Measurements from ENCODE around the gene TCTA. TPM values are rescaled to one million over a fixed set of nuclear protein-coding genes. Genes with fewer than 3 reads are reported as not detected.
A peak's percentile ranks its signal among the peaks of the same experiment; 100 is the strongest.

Gene TCTA
- polyA plus RNA-seq, 3 donors = 22.4 to 35.5 (median 26.7) TPM

DNA sequence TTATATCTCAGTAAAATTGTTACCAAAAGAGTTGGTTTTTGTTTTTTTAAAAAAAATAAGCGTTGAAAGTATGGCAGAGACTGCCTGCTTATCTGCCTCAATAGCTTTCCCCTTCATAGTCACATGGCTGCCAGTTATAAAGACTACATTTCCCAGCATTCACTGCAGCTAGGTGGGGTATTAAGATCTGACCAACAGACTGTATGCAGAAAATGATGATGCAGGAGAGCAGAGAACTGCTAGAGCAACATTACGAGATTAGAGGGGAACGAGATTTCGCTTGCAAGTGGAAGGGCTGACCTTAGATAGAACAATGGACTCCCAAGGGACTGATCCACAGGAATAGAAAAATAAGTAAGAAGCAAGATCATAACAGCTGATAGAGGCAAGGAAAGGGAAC, 14.8 kb upstream of the TCTA start:
- Histone ChIP-seq H3K4me1 (ENCODE audit: control insufficient read depth in 1 of 2, insufficient read depth in 2 of 2, low read length in 2 of 2) (peaks cover 25 to 40% of the 10 kb centered on the region in 2 donors), H3K4me2 (replicated peaks; ENCODE audit: extremely low read depth, low read length, poor library complexity, severe bottlenecking) (no peak overlapping the region), H2AFZ (ENCODE audit: insufficient read depth, low read depth, low read length, poor library complexity, severe bottlenecking) (no peak overlapping the region), H3K27ac (ENCODE audit: low read depth in 1 of 2, low read length in 2 of 2) (peak overlapping the region in 1 of 2 donors; percentile 49), H3K9me3 (replicated peaks in 1 of 2; ENCODE audit: control insufficient read depth in 1 of 2, insufficient read depth in 1 of 2, low read length in 2 of 2) (no peaks in the 10 kb centered on the region), H4K20me1 (ENCODE audit: insufficient read depth, low read length) (peaks cover 100% of the 10 kb centered on the region), H3K9ac (ENCODE audit: insufficient read depth, low read length, poor library complexity, severe bottlenecking) (no peak overlapping the region), H3K27me3 (ENCODE audit: control insufficient read depth in 2 of 2, insufficient read depth in 2 of 2, low read length in 2 of 2) (no peaks in the 10 kb centered on the region), H3K79me2 (ENCODE audit: insufficient read depth, low read length) (peaks cover 100% of the 10 kb centered on the region), H3K4me3 (replicated peaks in 1 of 3; ENCODE audit: low read depth in 2 of 3, low read length in 3 of 3) (no peak overlapping the region), H3K36me3 (replicated peaks in 1 of 2; ENCODE audit: control insufficient read depth in 1 of 2, insufficient read depth in 2 of 2, low read length in 2 of 2) (peaks cover 14 to 41% of the 10 kb centered on the region in 2 donors)
- H3K27me3 Mint-ChIP-seq (ENCODE audit: low read depth in 3 of 3) = no peaks in the 10 kb centered on the region
- H3K4me3 Mint-ChIP-seq = no peak overlapping the region
- peaks cover 41% of the 10 kb centered on the region for H3K4me1 Mint-ChIP-seq
- peak in 2 of 3 donors; percentile 34 to 39 for DNase-seq
- H3K27ac Mint-ChIP-seq = peak overlapping the region in 6 of 7 donors; percentile 1 to 80 (median 52)
- no peak for TF ChIP-seq CTCF (IDR thresholded peaks at IDR 0.05)
- H3K9me3 Mint-ChIP-seq = peaks cover 0 to 3% (median 0%) of the 10 kb centered on the region in 7 donors
- 83% methylated on average over 1 of the region's 4 CpGs for WGBS (ENCODE audit: insufficient coverage)
- H3K36me3 Mint-ChIP-seq = peaks cover 47 to 72% of the 10 kb centered on the region in 2 donors
- intact Hi-C loops (cut with micrococcal nuclease) = no loop called here

DNA sequence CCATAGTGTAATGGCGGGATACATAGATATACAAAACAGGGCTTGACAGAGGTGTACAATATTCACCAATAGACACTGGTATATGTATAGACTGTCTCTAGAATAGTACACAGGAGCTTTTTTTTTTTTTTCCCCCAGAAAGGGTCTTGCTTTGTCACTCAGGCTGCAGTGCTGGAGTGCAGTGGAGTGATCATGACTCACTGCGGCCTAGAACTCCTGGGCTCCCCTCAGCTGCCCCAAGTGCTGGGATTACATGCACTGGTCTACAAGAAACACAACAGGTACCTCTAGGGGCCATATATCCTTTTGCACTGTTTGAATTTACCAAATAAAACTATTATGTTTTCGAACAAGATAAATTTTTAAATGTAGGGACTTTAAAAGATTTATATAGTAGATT, 12.8 kb upstream of the TCTA start:
- H3K27ac ChIP-seq (ENCODE audit: low read depth in 1 of 2, low read length in 2 of 2) = no peak overlapping the region
- peaks cover 0 to 3% (median 0%) of the 10 kb centered on the region in 7 donors for H3K9me3 Mint-ChIP-seq
- H3K4me1 Mint-ChIP-seq = peaks cover 37% of the 10 kb centered on the region
- H4K20me1 ChIP-seq (ENCODE audit: insufficient read depth, low read length) = peaks cover 100% of the 10 kb centered on the region
- no peaks in the 10 kb centered on the region for H3K9me3 ChIP-seq (replicated peaks in 1 of 2; ENCODE audit: control insufficient read depth in 1 of 2, insufficient read depth in 1 of 2, low read length in 2 of 2)
- no peaks in the 10 kb centered on the region for H3K27me3 ChIP-seq (ENCODE audit: control insufficient read depth in 2 of 2, insufficient read depth in 2 of 2, low read length in 2 of 2)
- no peak overlapping the region for H3K4me3 Mint-ChIP-seq
- peaks cover 50 to 73% of the 10 kb centered on the region in 2 donors for H3K36me3 Mint-ChIP-seq
- no peak overlapping the region for H3K9ac ChIP-seq (ENCODE audit: insufficient read depth, low read length, poor library complexity, severe bottlenecking)
- peak in 1 of 3 donors; percentile 40 for DNase-seq
- H3K4me3 ChIP-seq (replicated peaks in 1 of 3; ENCODE audit: low read depth in 2 of 3, low read length in 3 of 3) = no peak overlapping the region
- H3K27ac Mint-ChIP-seq = peak overlapping the region in 3 of 7 donors; percentile 18 to 75 (median 25)
- no peak overlapping the region for H3K4me2 ChIP-seq (replicated peaks; ENCODE audit: extremely low read depth, low read length, poor library complexity, severe bottlenecking)
- no peaks in the 10 kb centered on the region for H3K27me3 Mint-ChIP-seq (ENCODE audit: low read depth in 3 of 3)
- H3K36me3 ChIP-seq (replicated peaks in 1 of 2; ENCODE audit: control insufficient read depth in 1 of 2, insufficient read depth in 2 of 2, low read length in 2 of 2) = peaks cover 12 to 55% of the 10 kb centered on the region in 2 donors
- intact Hi-C loops (cut with micrococcal nuclease) = no loop called here
- TF ChIP-seq CTCF (IDR thresholded peaks at IDR 0.05) = no peak
- 100% methylated on average over 1 of the region's 3 CpGs for WGBS (ENCODE audit: insufficient coverage)
- H2AFZ ChIP-seq (ENCODE audit: insufficient read depth, low read depth, low read length, poor library complexity, severe bottlenecking) = no peak overlapping the region
- peaks cover 100% of the 10 kb centered on the region for H3K79me2 ChIP-seq (ENCODE audit: insufficient read depth, low read length)
- peaks cover 25 to 40% of the 10 kb centered on the region in 2 donors for H3K4me1 ChIP-seq (ENCODE audit: control insufficient read depth in 1 of 2, insufficient read depth in 2 of 2, low read length in 2 of 2)

Data from CD14-positive monocyte (primary cell).